ENCODE results near the gene KDM4C.

The KDM4C gene

GRCh38 chr9:6843742-6844141 is 86.0 kb downstream of the KDM4C start:
- Histone ChIP-seq H3K27me3 (ENCODE audit: control insufficient read depth in 2 of 2, insufficient read depth in 2 of 2, low read length in 2 of 2) (no peaks in the 10 kb centered on the region), H3K9ac (ENCODE audit: low read depth in 1 of 2, low read length in 2 of 2) (no peak overlapping the region), H3K36me3 (ENCODE audit: control insufficient read depth in 2 of 2, insufficient read depth in 2 of 2, low read length in 2 of 2) (peaks cover 0 to 3% of the 10 kb centered on the region in 2 donors), H3K27ac (ENCODE audit: low read depth in 2 of 2, low read length in 2 of 2) (no peak overlapping the region), H3K9me3 (ENCODE audit: control insufficient read depth in 2 of 2, low read length in 2 of 2) (no peaks in the 10 kb centered on the region), H3K4me3 (ENCODE audit: low read length in 2 of 2) (no peak overlapping the region), H3K4me1 (ENCODE audit: control insufficient read depth in 2 of 2, insufficient read depth in 2 of 2, low read length in 2 of 2) (no peaks in the 10 kb centered on the region)

- H3K4me3 ChIP-seq (ENCODE audit: low read length in 2 of 2): no peak overlapping the region
- H3K9me3 ChIP-seq (ENCODE audit: control insufficient read depth in 2 of 2, low read length in 2 of 2): no peaks in the 10 kb centered on the region
- no peaks in the 10 kb centered on the region for H3K4me1 ChIP-seq (ENCODE audit: control insufficient read depth in 2 of 2, insufficient read depth in 2 of 2, low read length in 2 of 2)
- no peak overlapping the region for H3K9ac ChIP-seq (ENCODE audit: low read depth in 1 of 2, low read length in 2 of 2)
- peaks cover 0 to 3% of the 10 kb centered on the region in 2 donors for H3K36me3 ChIP-seq (ENCODE audit: control insufficient read depth in 2 of 2, insufficient read depth in 2 of 2, low read length in 2 of 2)
- H3K27ac ChIP-seq (ENCODE audit: low read depth in 2 of 2, low read length in 2 of 2): no peak overlapping the region
- H3K27me3 ChIP-seq (ENCODE audit: control insufficient read depth in 2 of 2, insufficient read depth in 2 of 2, low read length in 2 of 2): no peaks in the 10 kb centered on the region
Measured at GRCh38 chr9:6844267-6844666, 86.5 kb downstream of the KDM4C start.

GRCh38 chr9:6845128-6845826 is 87.5 kb downstream of the KDM4C start:
- H3K9ac ChIP-seq (ENCODE audit: low read depth in 1 of 2, low read length in 2 of 2): no peak overlapping the region
- H3K27ac ChIP-seq (ENCODE audit: low read depth in 2 of 2, low read length in 2 of 2): no peak overlapping the region
- peaks cover 0 to 3% of the 10 kb centered on the region in 2 donors for H3K36me3 ChIP-seq (ENCODE audit: control insufficient read depth in 2 of 2, insufficient read depth in 2 of 2, low read length in 2 of 2)
- no peak overlapping the region for H3K4me3 ChIP-seq (ENCODE audit: low read length in 2 of 2)
- H3K27me3 ChIP-seq (ENCODE audit: control insufficient read depth in 2 of 2, insufficient read depth in 2 of 2, low read length in 2 of 2): no peaks in the 10 kb centered on the region
- H3K4me1 ChIP-seq (ENCODE audit: control insufficient read depth in 2 of 2, insufficient read depth in 2 of 2, low read length in 2 of 2): no peaks in the 10 kb centered on the region
- H3K9me3 ChIP-seq (ENCODE audit: control insufficient read depth in 2 of 2, low read length in 2 of 2): no peaks in the 10 kb centered on the region

GRCh38 chr9:6845880-6846279 is 88.1 kb downstream of the KDM4C start:
- no peak overlapping the region for H3K27ac ChIP-seq (ENCODE audit: low read depth in 2 of 2, low read length in 2 of 2)
- no peak overlapping the region for H3K4me3 ChIP-seq (ENCODE audit: low read length in 2 of 2)
- no peaks in the 10 kb centered on the region for H3K9me3 ChIP-seq (ENCODE audit: control insufficient read depth in 2 of 2, low read length in 2 of 2)
- H3K27me3 ChIP-seq (ENCODE audit: control insufficient read depth in 2 of 2, insufficient read depth in 2 of 2, low read length in 2 of 2): no peaks in the 10 kb centered on the region
- H3K36me3 ChIP-seq (ENCODE audit: control insufficient read depth in 2 of 2, insufficient read depth in 2 of 2, low read length in 2 of 2): peaks cover under 1 to 3% of the 10 kb centered on the region in 2 donors
- H3K9ac ChIP-seq (ENCODE audit: low read depth in 1 of 2, low read length in 2 of 2): no peak overlapping the region
- H3K4me1 ChIP-seq (ENCODE audit: control insufficient read depth in 2 of 2, insufficient read depth in 2 of 2, low read length in 2 of 2): no peaks in the 10 kb centered on the region

GRCh38 chr9:6852243-6852963 is 94.6 kb downstream of the KDM4C start:
- H3K9ac ChIP-seq (ENCODE audit: low read depth in 1 of 2, low read length in 2 of 2): no peak overlapping the region
- H3K4me3 ChIP-seq (ENCODE audit: low read length in 2 of 2): no peak overlapping the region
- no peaks in the 10 kb centered on the region for H3K27me3 ChIP-seq (ENCODE audit: control insufficient read depth in 2 of 2, insufficient read depth in 2 of 2, low read length in 2 of 2)
- H3K27ac ChIP-seq (ENCODE audit: low read depth in 2 of 2, low read length in 2 of 2): no peak overlapping the region
- H3K4me1 ChIP-seq (ENCODE audit: control insufficient read depth in 2 of 2, insufficient read depth in 2 of 2, low read length in 2 of 2): no peaks in the 10 kb centered on the region
- H3K36me3 ChIP-seq (ENCODE audit: control insufficient read depth in 2 of 2, insufficient read depth in 2 of 2, low read length in 2 of 2): peaks cover 11 to 12% of the 10 kb centered on the region in 2 donors
- no peaks in the 10 kb centered on the region for H3K9me3 ChIP-seq (ENCODE audit: control insufficient read depth in 2 of 2, low read length in 2 of 2)

- Histone ChIP-seq H3K9me3 (ENCODE audit: control insufficient read depth in 2 of 2, low read length in 2 of 2) (no peaks in the 10 kb centered on the region), H3K9ac (ENCODE audit: low read depth in 1 of 2, low read length in 2 of 2) (no peak overlapping the region), H3K27ac (ENCODE audit: low read depth in 2 of 2, low read length in 2 of 2) (no peak overlapping the region), H3K27me3 (ENCODE audit: control insufficient read depth in 2 of 2, insufficient read depth in 2 of 2, low read length in 2 of 2) (no peaks in the 10 kb centered on the region), H3K4me1 (ENCODE audit: control insufficient read depth in 2 of 2, insufficient read depth in 2 of 2, low read length in 2 of 2) (no peaks in the 10 kb centered on the region), H3K4me3 (ENCODE audit: low read length in 2 of 2) (no peak overlapping the region), H3K36me3 (ENCODE audit: control insufficient read depth in 2 of 2, insufficient read depth in 2 of 2, low read length in 2 of 2) (peaks cover 11 to 12% of the 10 kb centered on the region in 2 donors)
Measured at GRCh38 chr9:6855860-6856259, 98.1 kb downstream of the KDM4C start.

GRCh38 chr9:6864102-6864501 is 106.3 kb downstream of the KDM4C start:
- Histone ChIP-seq H3K4me1 (ENCODE audit: control insufficient read depth in 2 of 2, insufficient read depth in 2 of 2, low read length in 2 of 2) (no peaks in the 10 kb centered on the region), H3K4me3 (ENCODE audit: low read length in 2 of 2) (no peak overlapping the region), H3K27me3 (ENCODE audit: control insufficient read depth in 2 of 2, insufficient read depth in 2 of 2, low read length in 2 of 2) (no peaks in the 10 kb centered on the region), H3K9ac (ENCODE audit: low read depth in 1 of 2, low read length in 2 of 2) (no peak overlapping the region), H3K27ac (ENCODE audit: low read depth in 2 of 2, low read length in 2 of 2) (no peak overlapping the region), H3K36me3 (ENCODE audit: control insufficient read depth in 2 of 2, insufficient read depth in 2 of 2, low read length in 2 of 2) (peaks cover 7 to 8% of the 10 kb centered on the region in 2 donors), H3K9me3 (ENCODE audit: control insufficient read depth in 2 of 2, low read length in 2 of 2) (peaks cover 0 to 5% of the 10 kb centered on the region in 2 donors)

GRCh38 chr9:6869081-6869948 is 111.5 kb downstream of the KDM4C start:
- H3K4me1 ChIP-seq (ENCODE audit: control insufficient read depth in 2 of 2, insufficient read depth in 2 of 2, low read length in 2 of 2): no peaks in the 10 kb centered on the region
- no peak overlapping the region for H3K4me3 ChIP-seq (ENCODE audit: low read length in 2 of 2)
- H3K36me3 ChIP-seq (ENCODE audit: control insufficient read depth in 2 of 2, insufficient read depth in 2 of 2, low read length in 2 of 2): peaks cover 3 to 8% of the 10 kb centered on the region in 2 donors
- no peak overlapping the region for H3K27ac ChIP-seq (ENCODE audit: low read depth in 2 of 2, low read length in 2 of 2)
- H3K9me3 ChIP-seq (ENCODE audit: control insufficient read depth in 2 of 2, low read length in 2 of 2): peaks cover 0 to under 1% of the 10 kb centered on the region in 2 donors
- no peak overlapping the region for H3K9ac ChIP-seq (ENCODE audit: low read depth in 1 of 2, low read length in 2 of 2)
- no peaks in the 10 kb centered on the region for H3K27me3 ChIP-seq (ENCODE audit: control insufficient read depth in 2 of 2, insufficient read depth in 2 of 2, low read length in 2 of 2)

GRCh38 chr9:6870149-6870548 is 112.4 kb downstream of the KDM4C start:
- no peaks in the 10 kb centered on the region for H3K9me3 ChIP-seq (ENCODE audit: control insufficient read depth in 2 of 2, low read length in 2 of 2)
- H3K27me3 ChIP-seq (ENCODE audit: control insufficient read depth in 2 of 2, insufficient read depth in 2 of 2, low read length in 2 of 2): no peaks in the 10 kb centered on the region
- H3K4me1 ChIP-seq (ENCODE audit: control insufficient read depth in 2 of 2, insufficient read depth in 2 of 2, low read length in 2 of 2): no peaks in the 10 kb centered on the region
- H3K4me3 ChIP-seq (ENCODE audit: low read length in 2 of 2): no peak overlapping the region
- H3K9ac ChIP-seq (ENCODE audit: low read depth in 1 of 2, low read length in 2 of 2): no peak overlapping the region
- no peak overlapping the region for H3K27ac ChIP-seq (ENCODE audit: low read depth in 2 of 2, low read length in 2 of 2)
- H3K36me3 ChIP-seq (ENCODE audit: control insufficient read depth in 2 of 2, insufficient read depth in 2 of 2, low read length in 2 of 2): peaks cover 3 to 8% of the 10 kb centered on the region in 2 donors

All from mucosa of rectum (tissue), 2 donors.